ENCODE results near the gene TRMT6. TPM values are rescaled to one million over a fixed set of nuclear protein-coding genes. Genes with fewer than 3 reads are reported as not detected.

TRMT6 gene
- total and polyA plus RNA-seq, 4 donors, result 5.5 to 17.0 (median 10.8) TPM

- Histone ChIP-seq H3K27ac (ENCODE audit: low read depth in 1 of 2, low read length in 1 of 2) (no peak overlapping the region), H3K9ac (ENCODE audit: insufficient read depth in 1 of 2, low read length in 2 of 2) (no peak overlapping the region), H3K9me3 (ENCODE audit: control insufficient read depth in 4 of 4, insufficient read depth in 3 of 4, low read length in 3 of 4) (no peaks in the 10 kb centered on the region), H3K36me3 (ENCODE audit: control insufficient read depth in 4 of 4, insufficient read depth in 4 of 4, low read length in 4 of 4) (no peaks in the 10 kb centered on the region), H3K4me3 (no peak overlapping the region), H3K27me3 (ENCODE audit: control insufficient read depth in 3 of 3, insufficient read depth in 3 of 3, low read length in 2 of 3) (no peaks in the 10 kb centered on the region), H3K4me1 (ENCODE audit: control insufficient read depth in 5 of 5, insufficient read depth in 5 of 5, low read length in 5 of 5) (no peaks in the 10 kb centered on the region)
- ATAC-seq (ENCODE audit: insufficient read depth, low FRiP score) (no peak), DNase-seq (no peak)
- TF ChIP-seq CTCF (IDR thresholded peaks at IDR 0.05; ENCODE audit: control extremely low read depth, extremely low read depth), result no peak
- 92 to 94% methylated on average over 3 of the region's 3 CpGs for WGBS, 2 donors
Measured at GRCh38 chr20:5931411-5931810, 18.9 kb downstream of the TRMT6 start.

GRCh38 chr20:5928836-5929715 is 21.3 kb downstream of the TRMT6 start:
- no peak for TF ChIP-seq CTCF (IDR thresholded peaks at IDR 0.05; ENCODE audit: control extremely low read depth, extremely low read depth)
- 73% methylated on average over 8 of the region's 8 CpGs for WGBS, 2 donors

GRCh38 chr20:5927749-5928462 is 22.4 kb downstream of the TRMT6 start:
- no peaks in the 10 kb centered on the region for H3K9me3 ChIP-seq (ENCODE audit: control insufficient read depth in 4 of 4, insufficient read depth in 3 of 4, low read length in 3 of 4)
- TF ChIP-seq CTCF (IDR thresholded peaks at IDR 0.05; ENCODE audit: control extremely low read depth, extremely low read depth), result no peak
- no peak overlapping the region for H3K4me3 ChIP-seq
- no peak overlapping the region for H3K9ac ChIP-seq (ENCODE audit: insufficient read depth in 1 of 2, low read length in 2 of 2)
- DNase-seq (no peak), ATAC-seq (ENCODE audit: insufficient read depth, low FRiP score) (no peak)
- WGBS, 2 donors, result 80 to 81% methylated on average over 11 of the region's 11 CpGs
- H3K27me3 ChIP-seq (ENCODE audit: control insufficient read depth in 3 of 3, insufficient read depth in 3 of 3, low read length in 2 of 3), result no peaks in the 10 kb centered on the region
- no peaks in the 10 kb centered on the region for H3K36me3 ChIP-seq (ENCODE audit: control insufficient read depth in 4 of 4, insufficient read depth in 4 of 4, low read length in 4 of 4)
- H3K27ac ChIP-seq (ENCODE audit: low read depth in 1 of 2, low read length in 1 of 2), result no peak overlapping the region
- H3K4me1 ChIP-seq (ENCODE audit: control insufficient read depth in 5 of 5, insufficient read depth in 5 of 5, low read length in 5 of 5), result no peaks in the 10 kb centered on the region

More at GRCh38 chr20:5928836-5929715, 21.3 kb downstream of the TRMT6 start:
- Histone ChIP-seq H3K4me3 (no peak overlapping the region), H3K27ac (ENCODE audit: low read depth in 1 of 2, low read length in 1 of 2) (no peak overlapping the region), H3K36me3 (ENCODE audit: control insufficient read depth in 4 of 4, insufficient read depth in 4 of 4, low read length in 4 of 4) (no peaks in the 10 kb centered on the region), H3K9ac (ENCODE audit: insufficient read depth in 1 of 2, low read length in 2 of 2) (no peak overlapping the region), H3K4me1 (ENCODE audit: control insufficient read depth in 5 of 5, insufficient read depth in 5 of 5, low read length in 5 of 5) (no peaks in the 10 kb centered on the region), H3K9me3 (ENCODE audit: control insufficient read depth in 4 of 4, insufficient read depth in 3 of 4, low read length in 3 of 4) (no peaks in the 10 kb centered on the region), H3K27me3 (ENCODE audit: control insufficient read depth in 3 of 3, insufficient read depth in 3 of 3, low read length in 2 of 3) (no peaks in the 10 kb centered on the region)
- DNase-seq (no peak), ATAC-seq (ENCODE audit: insufficient read depth, low FRiP score) (no peak)

All from lung (tissue), 12 donors.